GM10266 (cell line): ENCODE measurements around the gene FAIM.
"Not testable (repeated sequence)": the region's sequence is repeated elsewhere in the genome, so short reads cannot be mapped to it uniquely, and the experiment has no call there.

Source experiments
- DNase-seq: peaks from one replicate; pipeline ENCODE4 v3.0.0; 2012; ENCODE audit errors: extremely low spot score
- CTCF ChIP-seq: IDR thresholded peaks from 2 replicates; pipeline ENCODE4 v1.5.1; 2012; ENCODE audit warnings: mild to moderate bottlenecking, low read depth; ENCODE audit not compliant: control insufficient read depth, insufficient read depth; ENCODE audit errors: missing control alignments

Gene FAIM

GRCh38 chr3:138608322-138609135 is at the start of gene FAIM:
TSS of gene FAIM (plus strand) at chr3:138608771. CDS start at chr3:138619727, 10,956 bp downstream.
- no peak for TF ChIP-seq CTCF
- DNase-seq = peak; percentile 70

- no peak for DNase-seq
- no peak for TF ChIP-seq CTCF
These were observed 49.4 kb upstream of the FAIM start for GRCh38 chr3:138559134-138559533.

- TF ChIP-seq CTCF = no peak
- DNase-seq = no peak
These were observed 48.1 kb upstream of the FAIM start for GRCh38 chr3:138560501-138560900.

GRCh38 chr3:138562902-138563301 is 45.7 kb upstream of the FAIM start:
- not testable (repeated sequence) for DNase-seq

- DNase-seq = not testable (repeated sequence)
These were observed 42.3 kb upstream of the FAIM start for GRCh38 chr3:138566293-138566692.

- TF ChIP-seq CTCF = no peak
- DNase-seq = no peak
These were observed 41.2 kb upstream of the FAIM start for GRCh38 chr3:138567403-138567802.

- TF ChIP-seq CTCF = no peak
- no peak for DNase-seq
These were observed 39.5 kb upstream of the FAIM start for GRCh38 chr3:138569090-138569489.

- DNase-seq = not testable (repeated sequence)
These were observed 38.9 kb upstream of the FAIM start for GRCh38 chr3:138569624-138570023.

- TF ChIP-seq CTCF = no peak
These were observed 35.4 kb upstream of the FAIM start for GRCh38 chr3:138573138-138573537.

More at GRCh38 chr3:138573138-138573537, 35.4 kb upstream of the FAIM start:
- no peak for DNase-seq
